K562 (cell line): ENCODE data around the gene RAMAC. TPM values are rescaled to one million over a fixed set of nuclear protein-coding genes. Genes with fewer than 3 reads are reported as not detected.

Source experiments
- AFF4 ChIP-seq: sonication (generic); formaldehyde crosslinking; IDR thresholded peaks from 2 replicates; pipeline ENCODE4 v1.8.0; 2023; ENCODE audit warnings: mild to moderate bottlenecking, missing genetic modification reagents
- E2F8 ChIP-seq: fragments of 450-650 bp; IDR thresholded peaks from 2 replicates; pipeline ENCODE4 v1.7.1; 2018; ENCODE audit warnings: mild to moderate bottlenecking, low read depth; ENCODE audit not compliant: partially characterized antibody
- ELF2 ChIP-seq: fragments of 250-450 bp; sonication (Bioruptor Pico); IDR thresholded peaks from 2 replicates; pipeline ENCODE4 v1.5.0; 2021; ENCODE audit warnings: mild to moderate bottlenecking
- EP300 ChIP-seq: IDR thresholded peaks from 2 replicates; pipeline ENCODE4 v1.6.1; 2012; ENCODE audit warnings: low read length, improper control_type of control experiment
- MCM2 ChIP-seq: fragments of 450-650 bp; IDR thresholded peaks from 2 replicates; pipeline ENCODE4 v1.6.1; 2017; ENCODE audit warnings: low read depth, mild to moderate bottlenecking
- MEF2D ChIP-seq: conservative IDR thresholded peaks from 2 replicates; pipeline ENCODE4 v1.6.1; 2016; ENCODE audit warnings: low read depth, missing genetic modification characterization, missing compliant biosample characterization
- NFIC ChIP-seq: fragments of 450-650 bp; IDR thresholded peaks from 2 replicates; pipeline ENCODE4 v1.6.1; 2017; ENCODE audit warnings: mild to moderate bottlenecking, inconsistent platforms
- OTX1 ChIP-seq: fragments of 450-650 bp; formaldehyde crosslinking; IDR thresholded peaks from 2 replicates; pipeline ENCODE4 v1.4.0; 2022; ENCODE audit warnings: mild to moderate bottlenecking
- POLR3A ChIP-seq: IDR thresholded peaks from 2 replicates; pipeline ENCODE4 v1.6.1; 2011; ENCODE audit warnings: borderline replicate concordance, mild to moderate bottlenecking, moderate library complexity; ENCODE audit not compliant: insufficient read length, insufficient read depth; ENCODE audit errors: extremely low read depth
- SIN3B ChIP-seq: fragments of 450-650 bp; IDR thresholded peaks from 2 replicates; pipeline ENCODE4 v1.6.1; 2017; ENCODE audit warnings: low read depth, mild to moderate bottlenecking, moderate library complexity
- SMAD3 ChIP-seq: fragments of 450-650 bp; formaldehyde crosslinking; conservative IDR thresholded peaks from 2 replicates; pipeline ENCODE4 v1.4.0; 2020; ENCODE audit warnings: mild to moderate bottlenecking
- SMAD4 ChIP-seq: fragments of 250-450 bp; sonication (Bioruptor Pico); conservative IDR thresholded peaks from 2 replicates; pipeline ENCODE4 v1.8.0; 2021; ENCODE audit warnings: inconsistent platforms, mild to moderate bottlenecking, moderate library complexity
- SP1 ChIP-seq: sonication (generic); formaldehyde crosslinking; IDR thresholded peaks from 2 replicates; pipeline ENCODE4 v1.8.1; 2022; ENCODE audit warnings: mild to moderate bottlenecking, missing genetic modification reagents
- ZNF133 ChIP-seq: fragments of 250-450 bp; sonication (Bioruptor Pico); IDR thresholded peaks from 2 replicates; pipeline ENCODE4 v1.4.0; 2020; ENCODE audit warnings: mild to moderate bottlenecking
- polyA plus RNA-seq, 8 experiments: library from polyadenylated mRNA; depleted of rRNA in 4 of 8; stranded (reverse) in 5 of 8; unstranded in 3 of 8; fragments of >200 nt; fragmentation: Nextera tagmentation in 2 of 8; fragmentation: Illumina TruSeq in 1 of 8; extraction: Ambion mirVana in 2 of 8; extraction: Trizol in 1 of 8; gene quantifications; 2 replicates each; pipeline versions ENCODE4 v1.2.1 to v1.2.3, GENCODE V29; 2011 to 2014; ENCODE audit warnings: inconsistent platforms in 1 of 8, missing spikeins in 1 of 8
- total RNA-seq, 7 experiments: library from RNA; depleted of rRNA in 6 of 7; stranded (reverse); fragments of >200 nt in 6 of 7; fragmentation: Illumina TruSeq in 2 of 7; extraction: Trizol in 2 of 7; gene quantifications; 2 replicates each; pipeline versions ENCODE4 v1.2.1 to v1.2.3, GENCODE V29; 2011 to 2021; ENCODE audit warnings: low replicate concordance in 1 of 7
- TF ChIP-seq, protein P1 (sequence below): fragments of 450-650 bp; IDR thresholded peaks from 2 replicates; pipeline ENCODE4 v1.6.1; 2014; ENCODE audit warnings: low read depth, mild to moderate bottlenecking, moderate library complexity, borderline replicate concordance
- TF ChIP-seq, protein P2 (sequence below): sonication (generic); IDR thresholded peaks from 2 replicates; pipeline ENCODE4 v1.6.1; 2016
- TF ChIP-seq, protein P3 (sequence below), 2 experiments: fragments of 450-650 bp in 1 of 2; sonication (generic) in 1 of 2; formaldehyde crosslinking in 1 of 2; IDR thresholded peaks in 1 of 2; conservative IDR thresholded peaks in 1 of 2; 2 replicates each; pipeline versions ENCODE4 v1.6.1 to v1.8.1; 2016 to 2023; ENCODE audit warnings: mild to moderate bottlenecking in 2 of 2, moderate library complexity in 2 of 2, inconsistent platforms in 1 of 2, missing genetic modification reagents in 1 of 2

The RAMAC gene
- total and polyA plus RNA-seq, 9 of the 15 experiments (the other 6 are each of a cell fraction or from before 2014, with no cell fraction given) = 26.9 to 108 (median 38.4) TPM

DNA sequence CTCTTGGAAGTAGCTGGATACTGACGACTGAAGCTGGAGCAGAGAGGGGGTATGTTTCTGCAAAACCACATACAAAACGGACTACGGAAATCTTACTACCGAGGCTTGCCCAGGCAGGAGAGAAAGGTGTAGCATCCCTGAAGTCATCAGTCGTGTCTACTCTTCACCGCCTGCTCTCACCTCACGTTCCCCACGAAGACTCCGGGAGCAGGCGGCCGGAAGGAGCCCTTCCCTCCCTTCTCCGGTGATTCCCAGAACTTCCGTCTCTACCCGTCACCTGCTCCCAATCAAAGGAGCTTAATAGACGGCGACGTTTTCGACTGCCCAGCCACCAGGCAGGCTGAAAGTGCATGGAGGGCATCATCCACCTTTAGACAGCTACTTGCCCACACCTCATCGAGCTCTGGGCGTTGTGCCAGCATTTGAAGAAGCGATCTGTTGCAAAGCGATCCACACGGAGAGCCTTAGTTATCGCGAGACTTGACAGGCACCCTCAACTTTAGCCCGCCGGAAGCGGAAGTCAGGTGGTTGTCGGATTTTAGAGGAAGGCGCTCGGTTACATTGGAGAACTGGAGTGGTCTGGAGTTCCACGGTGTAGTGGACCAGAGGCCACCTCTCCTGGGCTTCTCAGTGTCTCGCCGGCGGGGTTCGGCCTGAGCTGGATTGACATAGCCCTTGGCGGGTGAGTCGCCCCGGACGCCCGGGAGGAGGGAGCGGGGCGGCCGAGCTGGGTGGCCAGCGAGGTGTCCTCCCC lies at the start of gene RAMAC (continued):
- TF ChIP-seq SMAD3 = no peak
- TF ChIP-seq AFF4 (CRISPR knock-in tag) = no peak
- peak; percentile 69 for TF ChIP-seq E2F8
- TF ChIP-seq MCM2 = no peak
- peak; percentile 98 for TF ChIP-seq NFIC
- TF ChIP-seq, protein P1, sequence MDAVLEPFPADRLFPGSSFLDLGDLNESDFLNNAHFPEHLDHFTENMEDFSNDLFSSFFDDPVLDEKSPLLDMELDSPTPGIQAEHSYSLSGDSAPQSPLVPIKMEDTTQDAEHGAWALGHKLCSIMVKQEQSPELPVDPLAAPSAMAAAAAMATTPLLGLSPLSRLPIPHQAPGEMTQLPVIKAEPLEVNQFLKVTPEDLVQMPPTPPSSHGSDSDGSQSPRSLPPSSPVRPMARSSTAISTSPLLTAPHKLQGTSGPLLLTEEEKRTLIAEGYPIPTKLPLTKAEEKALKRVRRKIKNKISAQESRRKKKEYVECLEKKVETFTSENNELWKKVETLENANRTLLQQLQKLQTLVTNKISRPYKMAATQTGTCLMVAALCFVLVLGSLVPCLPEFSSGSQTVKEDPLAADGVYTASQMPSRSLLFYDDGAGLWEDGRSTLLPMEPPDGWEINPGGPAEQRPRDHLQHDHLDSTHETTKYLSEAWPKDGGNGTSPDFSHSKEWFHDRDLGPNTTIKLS = peak; percentile 74
- TF ChIP-seq SP1 (CRISPR knock-in tag) = no peak
- 0 out of 2 replicates have a peak, but pooled peaks have one; percentile 27 for TF ChIP-seq SMAD4 (CRISPR knock-in tag)
- TF ChIP-seq SIN3B = peak; percentile 65; the same call in 1 of the 2 replicates
- no peak for TF ChIP-seq OTX1 (CRISPR knock-in tag)
- peak; percentile 60; the same call in 1 of the 2 replicates for TF ChIP-seq ELF2 (CRISPR knock-in tag)
- TF ChIP-seq MEF2D = no peak
- TF ChIP-seq, protein P2, sequence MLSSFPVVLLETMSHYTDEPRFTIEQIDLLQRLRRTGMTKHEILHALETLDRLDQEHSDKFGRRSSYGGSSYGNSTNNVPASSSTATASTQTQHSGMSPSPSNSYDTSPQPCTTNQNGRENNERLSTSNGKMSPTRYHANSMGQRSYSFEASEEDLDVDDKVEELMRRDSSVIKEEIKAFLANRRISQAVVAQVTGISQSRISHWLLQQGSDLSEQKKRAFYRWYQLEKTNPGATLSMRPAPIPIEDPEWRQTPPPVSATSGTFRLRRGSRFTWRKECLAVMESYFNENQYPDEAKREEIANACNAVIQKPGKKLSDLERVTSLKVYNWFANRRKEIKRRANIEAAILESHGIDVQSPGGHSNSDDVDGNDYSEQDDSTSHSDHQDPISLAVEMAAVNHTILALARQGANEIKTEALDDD = peak; percentile 35; the same call in 1 of the 2 replicates
- TF ChIP-seq EP300 = no peak
- TF ChIP-seq, protein P3, sequence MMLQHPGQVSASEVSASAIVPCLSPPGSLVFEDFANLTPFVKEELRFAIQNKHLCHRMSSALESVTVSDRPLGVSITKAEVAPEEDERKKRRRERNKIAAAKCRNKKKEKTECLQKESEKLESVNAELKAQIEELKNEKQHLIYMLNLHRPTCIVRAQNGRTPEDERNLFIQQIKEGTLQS (IDR thresholded peaks at IDR 0.05) = no peak
- TF ChIP-seq, protein P3 (CRISPR knock-in tag; conservative IDR thresholded peaks at IDR 0.05) = 0 out of 2 replicates have a peak, but pooled peaks have one; percentile 23
- TF ChIP-seq ZNF133 (CRISPR knock-in tag) = no peak
- no peak for TF ChIP-seq POLR3A
